Mammary epithelial cell (primary cell): ENCODE measurements around the gene TMCC1.

Source experiments
- CTCF ChIP-seq, 2 donors: IDR thresholded peaks in 1 of 2; conservative IDR thresholded peaks in 1 of 2; 2 replicates each; pipeline ENCODE4 v1.5.1; 2011 to 2012; ENCODE audit warnings: inconsistent platforms in 2 of 2, low read length in 2 of 2, mild to moderate bottlenecking in 2 of 2, control low read depth in 1 of 2, low read depth in 1 of 2; ENCODE audit not compliant: insufficient read depth in 1 of 2; ENCODE audit errors: extremely low read depth in 1 of 2
- EZH2 ChIP-seq: IDR thresholded peaks from 2 replicates; pipeline ENCODE4 v1.6.1; 2012; ENCODE audit warnings: low read length, inconsistent platforms, borderline replicate concordance

DNA sequence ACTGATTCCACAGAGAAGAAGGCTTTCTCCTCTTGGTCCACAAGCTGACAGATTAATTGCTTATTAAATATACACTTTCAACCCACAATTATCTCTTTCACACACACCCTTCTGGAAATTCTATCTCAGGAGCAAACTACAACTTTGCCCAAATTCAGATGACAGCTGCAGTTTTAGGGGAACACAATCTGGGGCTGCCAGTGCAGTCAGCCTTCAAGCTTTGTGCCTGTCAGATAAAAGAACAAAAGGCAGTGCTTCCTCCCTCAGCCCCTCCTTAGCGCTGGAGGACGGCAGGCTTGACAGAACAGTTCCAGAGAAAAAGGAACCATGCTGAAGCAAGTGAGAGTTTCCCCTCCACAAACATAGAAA is 99.6 kb downstream of the TMCC1 start:
- TF ChIP-seq CTCF (conservative IDR thresholded peaks at IDR 0.05 in 1 of 2, IDR thresholded peaks at IDR 0.05 in 1 of 2; ENCODE audit: extremely low read depth in 1 of 2, insufficient read depth in 1 of 2, low read depth in 1 of 2, low read length in 2 of 2): no peak
- no peak for TF ChIP-seq EZH2
